GM18505 (cell line): ENCODE measurements around the gene SYNJ2.

Experiments
- ATAC-seq: cut with Tn5 transposase; IDR thresholded peaks from one replicate; pipeline ENCODE4 v1.9.1; 2021; ENCODE audit not compliant: unreplicated experiment
- POLR2A ChIP-seq: IDR thresholded peaks from 4 replicates; pipeline ENCODE4 v1.6.1; 2011; ENCODE audit warnings: borderline replicate concordance; ENCODE audit not compliant: insufficient read depth, insufficient read length; ENCODE audit errors: extremely low read depth

SYNJ2 gene

DNA sequence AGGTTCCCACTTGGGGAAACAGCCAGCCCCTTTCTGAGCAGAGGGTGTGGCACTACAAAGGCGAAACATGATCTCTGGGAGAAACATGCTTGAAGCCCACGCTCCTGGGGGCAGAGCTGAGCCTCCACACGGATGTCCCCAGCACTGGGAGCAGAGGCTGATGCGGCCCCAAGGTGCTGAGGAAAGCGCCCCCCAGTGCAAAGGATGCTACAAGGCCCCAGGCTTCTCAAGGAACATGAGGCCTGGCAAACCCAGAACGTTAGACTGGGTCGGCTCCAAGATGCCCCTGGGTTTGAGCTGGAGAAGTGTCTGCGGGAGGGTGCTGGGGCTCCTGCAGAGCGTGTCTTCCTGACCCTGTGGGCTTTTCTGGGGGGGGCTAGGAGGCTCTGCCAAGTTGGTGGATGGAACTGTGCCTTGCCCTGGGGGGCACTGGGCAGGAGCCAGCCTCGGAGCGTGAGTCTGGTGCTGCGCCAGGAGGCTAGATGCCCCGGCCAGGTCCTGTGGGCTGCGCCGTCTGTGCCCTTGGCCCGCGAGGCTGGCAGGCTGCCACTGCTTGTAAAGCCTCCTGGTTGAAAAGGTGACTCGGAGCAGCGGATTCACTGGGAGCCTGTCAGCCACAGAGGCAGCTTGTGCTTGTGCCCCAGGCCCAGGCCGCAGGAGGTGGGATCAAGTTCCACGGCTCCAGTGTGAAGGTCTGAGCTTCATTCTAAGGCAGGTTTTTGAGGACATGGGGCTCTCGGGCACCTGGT is 8.1 kb downstream of the SYNJ2 start:
- ATAC-seq, result no peak

DNA sequence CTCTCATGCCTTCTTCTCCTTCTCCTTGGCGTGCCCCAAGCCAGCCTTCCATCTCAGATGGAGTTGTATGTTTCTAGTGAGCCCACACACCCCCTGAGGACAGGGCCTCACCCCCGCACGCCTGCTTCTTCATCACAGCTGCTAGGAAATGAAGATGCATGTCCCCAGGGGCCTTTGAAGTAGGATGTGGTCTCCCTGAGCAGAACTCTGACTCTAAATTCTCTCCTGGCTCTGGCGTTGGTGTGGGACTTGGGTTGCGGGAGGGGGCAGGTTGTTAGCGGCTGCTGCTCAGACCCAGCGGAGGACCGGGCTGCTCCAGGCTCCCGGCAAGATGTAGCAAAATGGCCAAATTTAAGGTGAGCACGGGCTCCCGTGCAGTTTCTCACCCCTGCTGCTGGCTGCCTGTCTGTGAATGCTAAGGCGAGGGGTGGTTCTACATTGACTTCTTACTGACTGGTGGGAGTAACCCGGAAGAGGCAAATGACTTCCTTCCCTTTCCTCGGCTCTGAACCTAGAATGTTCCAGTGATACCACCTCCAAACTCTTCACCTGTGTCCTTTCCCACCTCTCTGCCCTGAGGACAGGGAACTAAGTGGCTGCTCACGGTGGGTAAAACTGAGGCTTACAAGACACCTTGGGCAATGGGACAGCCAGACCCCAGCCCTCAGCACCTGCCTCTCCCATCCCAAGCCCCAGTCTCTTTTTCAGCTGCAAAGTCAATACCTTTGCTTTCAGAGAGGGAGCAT is 8.8 kb downstream of the SYNJ2 start:
- ATAC-seq, result no peak
- no peak for TF ChIP-seq POLR2A

More for the DNA sequence above, 8.1 kb downstream of the SYNJ2 start:
- no peak for TF ChIP-seq POLR2A

DNA sequence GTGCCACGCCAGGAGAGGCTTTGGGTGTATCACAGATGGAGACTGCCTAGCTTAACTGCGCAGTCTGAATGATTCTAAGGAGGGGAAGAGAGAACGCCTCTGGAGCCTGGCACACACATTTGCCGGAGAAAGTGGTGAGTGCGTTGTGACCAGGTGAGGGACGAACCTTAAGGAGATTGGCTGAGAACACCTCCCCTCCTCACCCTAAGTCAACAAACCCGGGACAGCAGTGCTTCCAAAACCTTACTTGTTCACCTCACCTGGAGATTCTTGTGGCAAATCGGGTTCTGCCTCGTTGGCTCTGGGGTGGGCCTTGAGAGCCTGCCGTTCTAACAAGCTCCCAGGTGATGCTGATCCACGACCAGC is 9.4 kb downstream of the SYNJ2 start:
- no peak for TF ChIP-seq POLR2A
- ATAC-seq, result no peak

DNA sequence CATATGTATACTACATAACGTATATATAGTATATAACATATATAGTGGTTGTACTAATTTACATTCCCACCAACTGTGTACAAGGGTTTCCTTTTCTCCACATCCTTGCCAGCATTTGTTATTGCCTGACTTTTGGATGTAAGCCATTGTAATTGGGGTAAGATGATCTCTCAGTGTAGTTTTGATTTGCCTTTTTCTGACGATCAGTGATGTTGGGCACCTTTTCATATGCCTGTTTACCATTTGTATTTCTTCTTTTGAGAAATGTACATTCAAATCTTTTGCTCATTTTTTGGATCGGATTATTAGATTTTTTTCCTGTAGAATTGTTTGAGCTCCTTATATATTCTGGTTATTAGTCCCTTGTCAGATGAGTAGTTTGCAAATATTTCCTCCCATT is 11.4 kb downstream of the SYNJ2 start:
- TF ChIP-seq POLR2A, result no peak
- no peak for ATAC-seq

DNA sequence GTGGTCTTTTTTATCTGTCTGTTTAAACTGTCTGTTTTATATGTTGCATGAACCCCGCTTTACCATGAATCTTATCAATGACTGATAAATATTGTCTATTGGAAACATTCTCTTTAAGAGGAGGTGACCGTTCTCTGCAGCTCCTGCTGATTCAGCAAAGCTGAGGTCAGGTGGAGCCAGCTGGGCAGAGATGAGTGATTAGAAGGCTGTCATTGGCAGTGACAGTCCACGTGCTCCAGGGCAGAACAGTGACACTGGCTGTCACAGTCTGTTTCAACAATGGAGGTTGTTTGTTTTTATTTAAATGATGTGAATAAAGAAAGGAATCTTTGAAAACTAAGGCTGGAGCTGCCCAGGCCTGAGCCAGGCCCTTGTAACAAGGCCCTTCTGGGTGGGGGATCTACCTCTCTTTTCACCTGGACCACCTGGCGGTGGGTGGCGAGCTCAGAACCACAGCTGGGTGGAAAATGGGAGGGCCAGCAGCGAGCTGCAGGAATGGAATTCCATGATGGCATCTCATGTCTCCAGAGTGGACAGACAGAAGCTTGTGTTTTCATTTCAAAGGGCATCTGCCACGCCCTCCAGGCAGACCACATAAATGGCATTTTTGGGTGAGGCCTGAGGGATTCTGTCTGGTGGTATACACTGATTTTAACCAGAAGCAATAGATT is 12.6 kb downstream of the SYNJ2 start:
- ATAC-seq, result no peak
- TF ChIP-seq POLR2A, result no peak

DNA sequence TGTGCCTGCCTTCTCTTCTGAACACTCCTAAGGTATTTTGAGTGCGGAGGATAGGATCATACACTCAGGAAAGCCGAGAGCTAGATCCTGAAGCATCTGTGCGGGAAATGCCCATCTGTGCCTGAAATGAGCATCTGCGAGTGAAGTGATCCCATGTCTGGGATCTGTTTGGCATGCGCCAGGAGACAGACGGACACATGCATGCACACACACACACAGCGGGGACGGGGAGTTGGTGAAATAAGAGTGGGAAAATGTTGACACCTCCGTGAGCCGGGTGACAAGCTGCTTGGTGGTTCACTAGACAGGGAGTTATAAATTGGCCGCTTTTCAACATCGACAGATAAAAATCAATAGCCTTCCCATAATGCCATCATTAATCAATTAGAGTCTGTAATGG is 13.8 kb downstream of the SYNJ2 start:
- no peak for TF ChIP-seq POLR2A
- ATAC-seq, result no peak

DNA sequence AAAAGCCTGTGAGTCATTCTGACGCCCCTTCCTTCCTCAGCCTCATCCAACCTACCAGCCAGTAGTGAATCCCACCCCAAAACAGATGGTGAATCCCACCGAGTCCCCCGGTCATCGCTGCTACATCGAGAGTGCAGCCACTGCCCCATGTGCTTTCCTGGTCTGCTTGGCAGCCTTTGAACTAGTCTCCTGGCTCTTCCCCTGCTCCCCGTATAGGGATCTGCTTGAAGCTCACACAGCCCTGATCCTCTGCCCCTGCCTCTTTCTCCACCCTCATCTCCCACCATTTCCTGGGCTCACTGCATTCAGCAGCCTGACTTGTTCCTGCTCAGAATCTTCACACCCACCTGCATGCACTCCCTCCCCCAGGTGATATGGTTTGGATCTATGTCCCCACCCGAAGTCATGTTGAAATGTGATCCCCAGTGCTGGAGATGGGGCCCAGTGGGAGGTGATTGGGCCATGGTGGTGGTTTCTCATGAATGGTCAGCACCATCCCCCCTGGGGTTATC is 14.6 kb downstream of the SYNJ2 start:
- no peak for ATAC-seq

DNA sequence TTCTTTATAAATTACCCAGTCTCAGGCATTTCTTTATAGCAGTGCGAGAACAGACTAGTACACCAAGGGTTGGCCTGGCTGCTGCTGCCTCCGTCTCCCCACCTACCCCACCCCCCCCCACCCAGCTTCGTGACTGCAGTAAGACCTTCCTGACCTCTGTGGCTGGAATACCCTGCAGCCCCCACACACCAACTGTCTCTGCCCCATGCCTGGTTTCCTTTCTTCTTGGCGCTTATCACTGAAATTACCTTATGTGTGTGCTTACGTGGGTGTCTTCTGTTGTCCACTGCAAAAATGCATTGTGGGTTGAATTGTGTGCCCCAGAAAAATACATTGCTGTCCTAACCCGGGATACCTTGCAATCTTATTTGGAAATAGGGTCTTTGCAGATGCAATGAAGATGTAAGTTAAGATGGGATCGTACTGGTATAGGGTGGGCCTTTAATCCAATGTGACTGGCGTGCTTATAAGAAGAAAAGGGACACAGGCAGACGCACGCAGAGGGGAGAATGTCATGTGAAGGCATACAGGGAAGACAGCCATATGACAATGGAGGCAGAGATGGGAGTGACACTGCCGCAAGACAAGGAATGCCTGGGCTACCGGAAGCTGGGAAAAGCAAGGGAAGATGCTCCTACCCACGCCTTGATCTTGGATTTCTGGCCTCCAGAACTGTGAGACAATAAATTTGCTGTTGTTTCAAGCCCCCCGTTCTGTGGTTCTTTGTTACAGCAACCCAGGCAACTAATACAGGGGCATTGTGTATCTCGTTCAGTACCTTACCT is 15.4 kb downstream of the SYNJ2 start:
- no peak for TF ChIP-seq POLR2A
- no peak for ATAC-seq

More for the DNA sequence above, 14.6 kb downstream of the SYNJ2 start:
- TF ChIP-seq POLR2A, result no peak

DNA sequence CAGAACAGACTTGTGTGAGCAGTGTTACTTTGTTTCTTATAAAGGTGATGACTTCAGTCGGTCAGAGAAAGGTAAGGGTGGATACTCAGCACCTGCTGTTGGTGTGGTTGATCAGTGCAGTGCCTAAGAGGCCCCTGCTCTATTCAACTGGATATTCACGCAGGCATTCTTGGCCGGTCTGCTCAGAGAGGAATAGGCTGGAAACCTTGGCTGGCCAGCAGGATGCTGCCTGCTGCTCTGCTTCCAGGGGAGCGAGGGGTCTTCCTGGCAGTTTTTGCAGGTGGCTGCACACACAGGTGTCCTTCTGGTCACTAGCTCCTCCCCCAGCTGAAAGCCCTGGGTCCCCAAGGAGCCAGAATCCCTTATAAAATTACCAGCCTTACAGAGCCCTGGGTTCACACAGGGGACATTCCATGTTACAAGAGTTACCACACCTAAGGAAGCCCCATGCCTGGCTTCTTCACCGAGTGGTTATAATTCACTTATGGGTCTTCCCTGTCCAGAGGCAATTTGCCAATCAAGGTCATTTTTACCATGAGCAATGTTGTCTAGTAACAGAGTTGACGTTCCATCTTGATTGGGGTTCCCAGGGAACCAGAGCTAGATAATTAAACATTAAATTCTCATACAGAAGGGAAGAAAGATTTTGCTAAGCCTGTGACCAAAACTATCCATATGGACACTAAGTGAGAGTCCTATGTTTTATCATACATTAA is 16.4 kb downstream of the SYNJ2 start:
- TF ChIP-seq POLR2A, result no peak
- no peak for ATAC-seq

DNA sequence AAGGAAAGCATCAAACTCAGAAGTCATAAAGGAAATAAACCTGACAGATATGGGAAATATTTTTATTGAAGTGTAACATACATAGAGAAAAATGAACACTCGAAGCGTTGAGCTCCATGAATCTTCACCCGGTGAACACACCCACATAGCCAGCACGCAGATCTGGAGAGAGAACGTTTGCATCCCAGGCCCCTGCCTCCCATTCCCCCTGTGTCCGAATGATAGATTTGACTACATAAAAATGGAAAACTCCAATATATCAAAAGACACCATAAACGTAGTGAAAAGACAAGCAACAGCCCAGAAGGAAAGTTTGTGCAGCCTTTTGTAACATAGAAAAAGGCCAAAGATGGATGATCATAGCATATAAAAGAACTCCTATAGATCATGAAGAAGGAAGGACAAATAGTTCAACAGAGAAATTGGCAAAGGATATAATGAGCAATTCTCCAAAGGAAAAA is 17.1 kb downstream of the SYNJ2 start:
- TF ChIP-seq POLR2A, result no peak
- no peak for ATAC-seq

DNA sequence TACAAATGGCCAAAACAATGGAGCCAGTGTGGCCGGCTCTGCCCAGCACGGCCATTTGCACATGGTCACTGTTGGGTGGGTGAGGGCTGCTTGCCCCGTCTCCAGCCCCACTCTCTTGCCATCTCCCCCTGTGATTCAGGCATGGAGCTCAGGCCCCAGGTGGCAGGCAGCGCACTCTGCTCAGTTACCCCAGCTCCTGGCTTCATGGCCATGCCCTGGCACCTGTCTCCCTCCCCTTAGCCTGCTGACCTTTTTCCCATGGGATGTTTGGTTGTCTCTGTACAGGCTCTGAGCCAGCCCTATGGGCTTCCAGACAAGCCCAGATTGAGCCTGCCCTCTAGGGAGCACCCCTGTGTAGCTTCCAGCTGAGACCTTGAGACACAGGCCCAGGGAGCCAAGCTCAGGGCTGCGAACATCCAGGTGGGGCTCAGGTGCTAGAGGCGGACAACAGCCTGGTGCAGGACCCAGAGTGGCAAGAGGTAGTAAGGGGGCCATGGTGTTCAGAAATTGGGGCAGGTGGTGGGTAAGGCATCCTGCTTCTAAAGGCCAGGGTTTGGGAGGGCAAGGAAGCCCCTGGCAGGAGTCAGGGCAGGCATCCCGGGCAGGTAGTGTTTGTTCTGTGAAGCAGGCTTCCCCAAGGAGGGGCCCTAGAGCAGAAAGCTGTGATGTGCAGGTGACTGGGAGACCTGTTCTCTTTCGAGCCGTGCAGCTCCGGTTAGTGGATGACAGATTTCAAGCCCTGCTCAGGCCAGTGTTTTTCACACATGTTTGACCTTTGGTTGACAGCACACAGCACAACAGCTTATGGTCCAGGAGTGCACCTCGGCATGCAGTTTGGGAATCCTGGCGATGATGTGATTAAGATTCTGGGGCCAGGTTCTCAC is 17.7 kb downstream of the SYNJ2 start:
- no peak for ATAC-seq
- no peak for TF ChIP-seq POLR2A
